PC-3 (cell line): ENCODE data around the gene NTRK2. TPM values are rescaled to one million over a fixed set of nuclear protein-coding genes. Genes with fewer than 3 reads are reported as not detected.

Experiments used
- ATAC-seq: fragments of 200-7000 bp; cut with Tn5 transposase; 2 replicates; pipeline ENCODE4 v1.9.1; 2020; ENCODE audit warnings: mild to moderate bottlenecking, moderate library complexity
- BruUV-seq: library from RNA; stranded (reverse); fragments of 400-500 nt; replicated peaks from 2 replicates; lab custom pipeline; 2021; lab: Mats Ljungman, UMichigan
- CTCF ChIA-PET: fragments of 300-600 bp; sonication (Branson Sonifier 250); formaldehyde crosslinking; loops from one replicate; lab custom pipeline; 2022; ENCODE audit warnings: antibody characterized with exemption; lab: Charles Lee
- POLR2A ChIA-PET: fragments of 300-600 bp; sonication (Branson Sonifier 250); formaldehyde crosslinking; loops from one replicate; lab custom pipeline; 2022; ENCODE audit warnings: antibody characterized with exemption; ENCODE audit not compliant: unreplicated experiment; lab: Charles Lee
- DNase-seq: peaks from one replicate; pipeline ENCODE4 v3.0.0-alpha.2; 2015
- H2AFZ ChIP-seq: fragments of 300-600 bp; sonication (generic); 2 replicates; pipeline ENCODE4 v1.6.0; 2016; ENCODE audit warnings: antibody characterized with exemption, low read length
- H3F3A ChIP-seq: fragments of 300-600 bp; sonication (generic); one replicate; pipeline ENCODE4 v1.6.0; 2017; ENCODE audit warnings: antibody characterized with exemption, low read length, control low read depth, mild to moderate bottlenecking; ENCODE audit not compliant: unreplicated experiment
- H3K27ac ChIP-seq: fragments of 300-600 bp; sonication (generic); 2 replicates; pipeline ENCODE4 v1.5.1; 2016; ENCODE audit warnings: mild to moderate bottlenecking, low read length
- H3K27me3 ChIP-seq: fragments of 300-600 bp; sonication (generic); 2 replicates; pipeline ENCODE4 v1.6.1; 2016; ENCODE audit warnings: low read length, mixed read lengths
- H3K36me3 ChIP-seq: fragments of 300-600 bp; sonication (generic); 2 replicates; pipeline ENCODE4 v1.6.1; 2016; ENCODE audit warnings: low read depth, mixed run types, low read length, mixed read lengths
- H3K4me1 ChIP-seq: fragments of 300-600 bp; sonication (generic); 2 replicates; pipeline ENCODE4 v1.5.1; 2016; ENCODE audit warnings: low read length; ENCODE audit not compliant: insufficient read depth
- H3K4me2 ChIP-seq: fragments of 300-600 bp; sonication (generic); 2 replicates; pipeline ENCODE4 v1.6.0; 2016; ENCODE audit warnings: low read length
- H3K4me3 ChIP-seq: fragments of 300-600 bp; sonication (generic); 2 replicates; pipeline ENCODE4 v1.5.1; 2016; ENCODE audit warnings: mild to moderate bottlenecking, low read length, mixed read lengths
- H3K79me2 ChIP-seq: fragments of 300-600 bp; sonication (generic); 2 replicates; pipeline ENCODE4 v1.6.1; 2017; ENCODE audit warnings: low read length, mixed read lengths
- H3K9ac ChIP-seq: fragments of 300-600 bp; sonication (generic); 2 replicates; pipeline ENCODE4 v1.6.0; 2016; ENCODE audit warnings: mild to moderate bottlenecking, low read length
- H3K9me2 ChIP-seq: fragments of 300-600 bp; sonication (generic); replicated peaks from 2 replicates; pipeline ENCODE4 v1.6.1; 2016; ENCODE audit warnings: mixed run types, low read length, mixed read lengths
- H3K9me3 ChIP-seq: fragments of 300-600 bp; sonication (generic); 2 replicates; pipeline ENCODE4 v1.6.1; 2016; ENCODE audit warnings: low read length, mixed read lengths
- H4K20me1 ChIP-seq: fragments of 300-600 bp; sonication (generic); 2 replicates; pipeline ENCODE4 v1.6.1; 2016; ENCODE audit warnings: low read length, mixed read lengths
- EZH2 ChIP-seq: fragments of 300-600 bp; sonication (generic); IDR thresholded peaks from one replicate; pipeline ENCODE4 v1.6.1; 2017; ENCODE audit warnings: antibody characterized with exemption, mild to moderate bottlenecking, low read length; ENCODE audit not compliant: unreplicated experiment
- EZH2phosphoT487 ChIP-seq: fragments of 300-600 bp; sonication (generic); IDR thresholded peaks from 2 replicates; pipeline ENCODE4 v1.6.1; 2018; ENCODE audit warnings: mild to moderate bottlenecking, antibody characterized with exemption, low read length, borderline replicate concordance
- intact Hi-C: fragments of 100-400 bp; cut with micrococcal nuclease; formaldehyde crosslinking; loops from 2 replicates; pipeline ENCODE4 v1.9.0; 2023
- total RNA-seq: library from RNA; depleted of rRNA; stranded (reverse); fragments of >200 nt; gene quantifications from 2 replicates; pipeline ENCODE4 v1.2.3, GENCODE V29; 2014
- TF ChIP-seq, protein P1 (sequence below): fragments of 300-600 bp; sonication (generic); conservative IDR thresholded peaks from 2 replicates; pipeline ENCODE4 v1.5.1; 2017; ENCODE audit warnings: antibody characterized with exemption, low read depth, mild to moderate bottlenecking, low read length

NTRK2 gene
- total RNA-seq, 1 experiment from 2014 or later: not detected

DNA sequence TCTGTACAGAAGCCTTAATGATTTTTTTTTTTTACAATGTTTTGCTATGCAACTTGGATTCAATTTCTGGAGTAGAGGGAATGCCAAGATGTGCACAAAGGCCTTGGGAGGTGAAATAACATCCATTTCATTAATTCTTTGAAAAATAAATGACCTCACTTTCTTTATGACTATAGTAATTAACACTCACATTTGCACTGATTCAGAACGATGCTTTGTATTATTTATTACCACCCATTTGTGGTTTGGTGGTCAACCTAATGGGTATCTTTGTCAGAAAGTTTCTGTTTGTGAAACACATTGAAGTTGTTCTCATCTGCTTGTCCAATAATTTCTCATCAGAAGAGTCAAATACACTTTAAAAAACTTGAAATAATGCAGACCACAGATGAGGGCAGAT is 169.3 kb downstream of the NTRK2 start:
- Histone ChIP-seq H3K9ac (no peak overlapping the region), H3K4me1 (no peaks in the 10 kb centered on the region), H3K9me3 (no peaks in the 10 kb centered on the region), H3K9me2 (no peaks in the 10 kb centered on the region), H3K4me3 (no peak overlapping the region), H3K79me2 (no peaks in the 10 kb centered on the region), H2AFZ (no peak overlapping the region), H3K36me3 (no peaks in the 10 kb centered on the region), H3F3A (no peaks in the 10 kb centered on the region), H3K27ac (no peak overlapping the region), H4K20me1 (no peaks in the 10 kb centered on the region), H3K27me3 (no peaks in the 10 kb centered on the region), H3K4me2 (no peak overlapping the region)
- intact Hi-C loops: no loop called here
- no peak for ATAC-seq
- CTCF ChIA-PET: no interaction called here
- POLR2A ChIA-PET: no interaction called here
- no peak for TF ChIP-seq EZH2phosphoT487
- TF ChIP-seq, protein P1, sequence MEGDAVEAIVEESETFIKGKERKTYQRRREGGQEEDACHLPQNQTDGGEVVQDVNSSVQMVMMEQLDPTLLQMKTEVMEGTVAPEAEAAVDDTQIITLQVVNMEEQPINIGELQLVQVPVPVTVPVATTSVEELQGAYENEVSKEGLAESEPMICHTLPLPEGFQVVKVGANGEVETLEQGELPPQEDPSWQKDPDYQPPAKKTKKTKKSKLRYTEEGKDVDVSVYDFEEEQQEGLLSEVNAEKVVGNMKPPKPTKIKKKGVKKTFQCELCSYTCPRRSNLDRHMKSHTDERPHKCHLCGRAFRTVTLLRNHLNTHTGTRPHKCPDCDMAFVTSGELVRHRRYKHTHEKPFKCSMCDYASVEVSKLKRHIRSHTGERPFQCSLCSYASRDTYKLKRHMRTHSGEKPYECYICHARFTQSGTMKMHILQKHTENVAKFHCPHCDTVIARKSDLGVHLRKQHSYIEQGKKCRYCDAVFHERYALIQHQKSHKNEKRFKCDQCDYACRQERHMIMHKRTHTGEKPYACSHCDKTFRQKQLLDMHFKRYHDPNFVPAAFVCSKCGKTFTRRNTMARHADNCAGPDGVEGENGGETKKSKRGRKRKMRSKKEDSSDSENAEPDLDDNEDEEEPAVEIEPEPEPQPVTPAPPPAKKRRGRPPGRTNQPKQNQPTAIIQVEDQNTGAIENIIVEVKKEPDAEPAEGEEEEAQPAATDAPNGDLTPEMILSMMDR: no peak
- TF ChIP-seq EZH2: no peak
- no TSS peak for BruUV-seq
- DNase-seq: no peak

DNA sequence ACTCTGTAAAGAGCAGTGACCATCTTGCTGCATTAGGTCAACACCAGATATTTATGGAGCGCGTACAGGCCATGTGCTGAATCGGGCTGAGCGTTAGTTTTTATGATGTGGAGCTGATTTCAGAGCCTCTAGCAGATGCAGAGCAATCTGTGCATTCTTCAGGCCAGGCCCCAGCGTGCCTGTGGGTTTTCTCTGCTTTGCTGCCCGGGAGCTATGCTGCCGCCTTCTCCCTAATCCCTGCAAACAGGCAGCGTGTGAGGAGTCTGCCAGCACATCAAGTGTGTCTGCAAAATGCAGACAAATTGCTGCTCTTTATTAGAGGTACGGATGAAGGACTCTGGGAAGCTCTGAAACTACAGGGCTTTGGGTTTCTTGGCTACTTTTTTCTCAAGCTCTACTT is 170.0 kb downstream of the NTRK2 start:
- H3F3A ChIP-seq: no peaks in the 10 kb centered on the region
- POLR2A ChIA-PET: no interaction called here
- no peak overlapping the region for H2AFZ ChIP-seq
- DNase-seq (no peak), ATAC-seq (no peak)
- TF ChIP-seq EZH2phosphoT487: no peak
- no peak for TF ChIP-seq EZH2
- TF ChIP-seq, protein P1: no peak
- no peak overlapping the region for H3K9ac ChIP-seq
- BruUV-seq: no TSS peak
- no peak overlapping the region for H3K27ac ChIP-seq
- H3K9me3 ChIP-seq: no peaks in the 10 kb centered on the region
- intact Hi-C loops: no loop called here
- no peak overlapping the region for H3K4me2 ChIP-seq
- H4K20me1 ChIP-seq: no peaks in the 10 kb centered on the region
- no peak overlapping the region for H3K4me3 ChIP-seq
- no peaks in the 10 kb centered on the region for H3K4me1 ChIP-seq
- no peaks in the 10 kb centered on the region for H3K79me2 ChIP-seq
- H3K9me2 ChIP-seq: no peaks in the 10 kb centered on the region
- CTCF ChIA-PET: no interaction called here
- no peaks in the 10 kb centered on the region for H3K36me3 ChIP-seq
- no peaks in the 10 kb centered on the region for H3K27me3 ChIP-seq

DNA sequence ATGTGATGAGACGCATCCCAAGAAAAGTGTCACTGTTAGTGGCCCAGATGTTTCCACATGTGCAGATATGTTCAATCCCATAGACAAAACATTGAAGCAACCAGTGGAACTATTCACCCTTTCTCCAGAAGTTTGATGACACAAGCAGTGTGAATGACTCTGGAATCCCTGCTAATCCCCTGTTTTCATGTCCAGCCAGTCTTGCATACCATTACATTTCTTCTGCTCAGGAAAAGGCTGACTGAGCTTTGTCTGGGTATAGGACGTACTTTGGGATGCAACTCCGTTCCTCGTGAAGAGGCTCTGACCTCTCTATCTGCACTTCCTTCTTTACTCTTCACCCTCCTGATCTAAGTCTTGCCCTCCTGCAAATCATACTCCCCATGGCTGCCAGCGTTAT is 172.4 kb downstream of the NTRK2 start:
- Histone ChIP-seq H3K27me3 (no peaks in the 10 kb centered on the region), H4K20me1 (no peaks in the 10 kb centered on the region), H3K27ac (no peak overlapping the region), H3K4me3 (no peak overlapping the region), H3K4me1 (no peaks in the 10 kb centered on the region), H3K9ac (no peak overlapping the region), H3K9me3 (no peaks in the 10 kb centered on the region), H3K79me2 (no peaks in the 10 kb centered on the region), H3K36me3 (no peaks in the 10 kb centered on the region), H3F3A (no peaks in the 10 kb centered on the region), H3K9me2 (no peaks in the 10 kb centered on the region), H3K4me2 (no peak overlapping the region), H2AFZ (no peak overlapping the region)
- ATAC-seq (no peak), DNase-seq (no peak)
- ChIA-PET CTCF (no interaction called here), POLR2A (no interaction called here)
- TF ChIP-seq EZH2 (no peak), EZH2phosphoT487 (no peak)
- TF ChIP-seq, protein P1: no peak
- BruUV-seq: no TSS peak
- intact Hi-C loops: no loop called here
